Measurements from ENCODE around the gene HAUS5. TPM values are rescaled to one million over a fixed set of nuclear protein-coding genes. Genes with fewer than 3 reads are reported as not detected.

The HAUS5 gene
- total RNA-seq, 1 experiment from 2014 or later, result 31.7 TPM

DNA sequence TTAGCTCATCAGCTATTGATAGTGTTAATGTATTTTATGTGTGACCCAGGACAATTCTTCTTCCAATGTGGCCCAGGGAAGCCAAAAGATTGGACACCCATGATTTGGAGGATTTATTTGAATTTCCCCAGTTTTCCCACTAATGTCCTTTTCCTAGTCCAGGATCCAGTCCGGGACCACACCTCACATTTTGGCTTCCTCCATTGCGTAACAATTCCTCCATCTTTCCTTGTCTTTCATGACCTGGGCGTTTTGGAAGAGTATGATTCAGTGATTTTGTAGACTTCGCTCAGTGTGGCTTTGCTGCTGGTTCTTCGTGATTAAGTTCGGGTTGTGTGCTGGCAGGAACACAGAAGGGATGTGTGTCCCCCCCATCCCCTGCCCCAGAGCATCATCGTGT is 45.8 kb upstream of the HAUS5 start:
- no peak overlapping the region for H3K9ac ChIP-seq (ENCODE audit: low read length)
- TF ChIP-seq, protein P1, sequence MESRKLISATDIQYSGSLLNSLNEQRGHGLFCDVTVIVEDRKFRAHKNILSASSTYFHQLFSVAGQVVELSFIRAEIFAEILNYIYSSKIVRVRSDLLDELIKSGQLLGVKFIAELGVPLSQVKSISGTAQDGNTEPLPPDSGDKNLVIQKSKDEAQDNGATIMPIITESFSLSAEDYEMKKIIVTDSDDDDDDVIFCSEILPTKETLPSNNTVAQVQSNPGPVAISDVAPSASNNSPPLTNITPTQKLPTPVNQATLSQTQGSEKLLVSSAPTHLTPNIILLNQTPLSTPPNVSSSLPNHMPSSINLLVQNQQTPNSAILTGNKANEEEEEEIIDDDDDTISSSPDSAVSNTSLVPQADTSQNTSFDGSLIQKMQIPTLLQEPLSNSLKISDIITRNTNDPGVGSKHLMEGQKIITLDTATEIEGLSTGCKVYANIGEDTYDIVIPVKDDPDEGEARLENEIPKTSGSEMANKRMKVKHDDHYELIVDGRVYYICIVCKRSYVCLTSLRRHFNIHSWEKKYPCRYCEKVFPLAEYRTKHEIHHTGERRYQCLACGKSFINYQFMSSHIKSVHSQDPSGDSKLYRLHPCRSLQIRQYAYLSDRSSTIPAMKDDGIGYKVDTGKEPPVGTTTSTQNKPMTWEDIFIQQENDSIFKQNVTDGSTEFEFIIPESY (IDR thresholded peaks at IDR 0.05; ENCODE audit: extremely low read depth, insufficient replicate concordance, low read length), result no peak
- no peak for TF ChIP-seq TCF7L2 (IDR thresholded peaks at IDR 0.05; ENCODE audit: borderline replicate concordance, extremely low read depth, insufficient read depth, insufficient read length)
- no peak for TF ChIP-seq SP1 (IDR thresholded peaks at IDR 0.05; ENCODE audit: low read depth)
- TF ChIP-seq SRF (IDR thresholded peaks at IDR 0.05; ENCODE audit: low read depth), result no peak
- TF ChIP-seq SIN3A (IDR thresholded peaks at IDR 0.05; ENCODE audit: low read depth), result no peak
- TF ChIP-seq, protein P2, sequence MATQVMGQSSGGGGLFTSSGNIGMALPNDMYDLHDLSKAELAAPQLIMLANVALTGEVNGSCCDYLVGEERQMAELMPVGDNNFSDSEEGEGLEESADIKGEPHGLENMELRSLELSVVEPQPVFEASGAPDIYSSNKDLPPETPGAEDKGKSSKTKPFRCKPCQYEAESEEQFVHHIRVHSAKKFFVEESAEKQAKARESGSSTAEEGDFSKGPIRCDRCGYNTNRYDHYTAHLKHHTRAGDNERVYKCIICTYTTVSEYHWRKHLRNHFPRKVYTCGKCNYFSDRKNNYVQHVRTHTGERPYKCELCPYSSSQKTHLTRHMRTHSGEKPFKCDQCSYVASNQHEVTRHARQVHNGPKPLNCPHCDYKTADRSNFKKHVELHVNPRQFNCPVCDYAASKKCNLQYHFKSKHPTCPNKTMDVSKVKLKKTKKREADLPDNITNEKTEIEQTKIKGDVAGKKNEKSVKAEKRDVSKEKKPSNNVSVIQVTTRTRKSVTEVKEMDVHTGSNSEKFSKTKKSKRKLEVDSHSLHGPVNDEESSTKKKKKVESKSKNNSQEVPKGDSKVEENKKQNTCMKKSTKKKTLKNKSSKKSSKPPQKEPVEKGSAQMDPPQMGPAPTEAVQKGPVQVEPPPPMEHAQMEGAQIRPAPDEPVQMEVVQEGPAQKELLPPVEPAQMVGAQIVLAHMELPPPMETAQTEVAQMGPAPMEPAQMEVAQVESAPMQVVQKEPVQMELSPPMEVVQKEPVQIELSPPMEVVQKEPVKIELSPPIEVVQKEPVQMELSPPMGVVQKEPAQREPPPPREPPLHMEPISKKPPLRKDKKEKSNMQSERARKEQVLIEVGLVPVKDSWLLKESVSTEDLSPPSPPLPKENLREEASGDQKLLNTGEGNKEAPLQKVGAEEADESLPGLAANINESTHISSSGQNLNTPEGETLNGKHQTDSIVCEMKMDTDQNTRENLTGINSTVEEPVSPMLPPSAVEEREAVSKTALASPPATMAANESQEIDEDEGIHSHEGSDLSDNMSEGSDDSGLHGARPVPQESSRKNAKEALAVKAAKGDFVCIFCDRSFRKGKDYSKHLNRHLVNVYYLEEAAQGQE (IDR thresholded peaks at IDR 0.05; ENCODE audit: low read depth), result no peak
- TF ChIP-seq, protein P3, sequence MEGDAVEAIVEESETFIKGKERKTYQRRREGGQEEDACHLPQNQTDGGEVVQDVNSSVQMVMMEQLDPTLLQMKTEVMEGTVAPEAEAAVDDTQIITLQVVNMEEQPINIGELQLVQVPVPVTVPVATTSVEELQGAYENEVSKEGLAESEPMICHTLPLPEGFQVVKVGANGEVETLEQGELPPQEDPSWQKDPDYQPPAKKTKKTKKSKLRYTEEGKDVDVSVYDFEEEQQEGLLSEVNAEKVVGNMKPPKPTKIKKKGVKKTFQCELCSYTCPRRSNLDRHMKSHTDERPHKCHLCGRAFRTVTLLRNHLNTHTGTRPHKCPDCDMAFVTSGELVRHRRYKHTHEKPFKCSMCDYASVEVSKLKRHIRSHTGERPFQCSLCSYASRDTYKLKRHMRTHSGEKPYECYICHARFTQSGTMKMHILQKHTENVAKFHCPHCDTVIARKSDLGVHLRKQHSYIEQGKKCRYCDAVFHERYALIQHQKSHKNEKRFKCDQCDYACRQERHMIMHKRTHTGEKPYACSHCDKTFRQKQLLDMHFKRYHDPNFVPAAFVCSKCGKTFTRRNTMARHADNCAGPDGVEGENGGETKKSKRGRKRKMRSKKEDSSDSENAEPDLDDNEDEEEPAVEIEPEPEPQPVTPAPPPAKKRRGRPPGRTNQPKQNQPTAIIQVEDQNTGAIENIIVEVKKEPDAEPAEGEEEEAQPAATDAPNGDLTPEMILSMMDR (IDR thresholded peaks at IDR 0.05 in 2 of 3, conservative IDR thresholded peaks at IDR 0.05 in 1 of 3; ENCODE audit: borderline replicate concordance in 1 of 3, insufficient read depth in 1 of 3, low read depth in 2 of 3, low read length in 2 of 3), result no peak
- TF ChIP-seq EZH2phosphoT487 (IDR thresholded peaks at IDR 0.05; ENCODE audit: borderline replicate concordance), result no peak
- no peak for TF ChIP-seq CBX3 (IDR thresholded peaks at IDR 0.05; ENCODE audit: low read depth)
- TF ChIP-seq MAX (IDR thresholded peaks at IDR 0.05), result no peak
- TF ChIP-seq ZNF274 (IDR thresholded peaks at IDR 0.05; ENCODE audit: low read depth, low read length), result no peak
- no peak for TF ChIP-seq EGR1 (IDR thresholded peaks at IDR 0.05; ENCODE audit: low read depth)
- no peak for TF ChIP-seq POLR2A (IDR thresholded peaks at IDR 0.05; ENCODE audit: borderline replicate concordance, extremely low read depth, insufficient read depth, insufficient read length)
- ChIA-PET RAD21 (ENCODE audit: low non-redundant PET in 1 of 2, low total read pairs in 2 of 2, uncharacterized antibody in 2 of 2, unreplicated experiment in 2 of 2) (no interaction called here), CTCF (no interaction called here), POLR2A (no interaction called here)
- intact Hi-C loops (cut with micrococcal nuclease), result no loop called here
- no peak overlapping the region for H3K27ac ChIP-seq (ENCODE audit: low read depth, low read length)
- no peak overlapping the region for H2AFZ ChIP-seq (ENCODE audit: low read depth, low read length, poor library complexity, severe bottlenecking)
- H3K36me3 ChIP-seq (ENCODE audit: control insufficient read depth in 1 of 2, insufficient read depth in 2 of 2, low read length in 2 of 2), result no peaks in the 10 kb centered on the region
- no peak overlapping the region for H3K4me2 ChIP-seq (ENCODE audit: low read length)
- ATAC-seq (no peak), DNase-seq (ENCODE audit: low read depth, low spot score) (no peak)
- no peaks in the 10 kb centered on the region for H3K9me3 ChIP-seq (ENCODE audit: control insufficient read depth in 1 of 2, insufficient read depth in 1 of 2, low read depth in 1 of 2, low read length in 2 of 2)
- no peaks in the 10 kb centered on the region for H3K27me3 ChIP-seq (ENCODE audit: insufficient read depth, low read length)
- H3K9me2 ChIP-seq (ENCODE audit: insufficient read depth), result no peaks in the 10 kb centered on the region
- no TSS peak for BruUV-seq (replicated peaks)
- no peak overlapping the region for H3K4me3 ChIP-seq (replicated peaks in 1 of 2; ENCODE audit: low read depth in 1 of 2, low read length in 2 of 2)
- no peaks in the 10 kb centered on the region for H3K79me2 ChIP-seq (ENCODE audit: insufficient read depth, low read length)
- no peaks in the 10 kb centered on the region for H4K20me1 ChIP-seq (ENCODE audit: insufficient read depth)
- no peaks in the 10 kb centered on the region for H3K4me1 ChIP-seq (ENCODE audit: control insufficient read depth in 1 of 2, insufficient read depth in 2 of 2, low read length in 2 of 2)
